Karpas-422 (cell line): ENCODE data around the gene KREMEN2. TPM values are rescaled to one million over a fixed set of nuclear protein-coding genes. Genes with fewer than 3 reads are reported as not detected.

Experiments
- DNase-seq: peaks from one replicate; pipeline ENCODE4 v3.0.0-alpha.2; 2015
- H2AFZ ChIP-seq: fragments of 200-600 bp; sonication (generic); 2 replicates; pipeline ENCODE4 v1.6.1; 2014; ENCODE audit warnings: antibody characterized with exemption, low read length, mixed read lengths
- H3K27ac ChIP-seq: fragments of 200-600 bp; sonication (generic); 2 replicates; pipeline ENCODE4 v1.5.1; 2014; ENCODE audit warnings: mild to moderate bottlenecking, low read length, moderate library complexity
- H3K27me3 ChIP-seq: fragments of 200-600 bp; sonication (generic); 2 replicates; pipeline ENCODE4 v1.6.1; 2014; ENCODE audit warnings: low read length, mixed read lengths
- H3K36me3 ChIP-seq: fragments of 200-600 bp; sonication (generic); 2 replicates; pipeline ENCODE4 v1.6.1; 2014; ENCODE audit warnings: low read length, mixed read lengths; ENCODE audit not compliant: insufficient read depth
- H3K4me1 ChIP-seq: fragments of 200-600 bp; sonication (generic); 2 replicates; pipeline ENCODE4 v1.6.1; 2014; ENCODE audit warnings: mild to moderate bottlenecking, low read length, mixed read lengths
- H3K4me2 ChIP-seq: fragments of 200-600 bp; sonication (generic); 2 replicates; pipeline ENCODE4 v1.6.1; 2014; ENCODE audit warnings: low read length, low read depth, mild to moderate bottlenecking; ENCODE audit not compliant: poor library complexity, severe bottlenecking
- H3K4me3 ChIP-seq: fragments of 200-600 bp; sonication (generic); 2 replicates; pipeline ENCODE4 v1.5.1; 2014; ENCODE audit warnings: mild to moderate bottlenecking, antibody characterized with exemption, low read length, mixed read lengths
- H3K79me2 ChIP-seq: fragments of 200-600 bp; sonication (generic); 2 replicates; pipeline ENCODE4 v1.6.1; 2014; ENCODE audit warnings: mild to moderate bottlenecking, low read length, mixed read lengths
- H3K9ac ChIP-seq: fragments of 200-600 bp; sonication (generic); 2 replicates; pipeline ENCODE4 v1.6.0; 2014; ENCODE audit warnings: low read length
- H3K9me2 ChIP-seq: fragments of 200-600 bp; sonication (generic), shearing (Covaris generic); replicated peaks from 2 replicates; pipeline ENCODE4 v1.6.0; 2014; ENCODE audit warnings: mild to moderate bottlenecking, low read length, moderate library complexity; ENCODE audit not compliant: insufficient read depth
- H3K9me3 ChIP-seq: fragments of 300-700, 200-600 bp; sonication (generic); 2 replicates; pipeline ENCODE4 v1.6.1; 2014; ENCODE audit warnings: low read length, mixed read lengths
- H4K20me1 ChIP-seq: fragments of 200-600 bp; sonication (generic); 2 replicates; pipeline ENCODE4 v1.6.1; 2014; ENCODE audit warnings: mild to moderate bottlenecking, antibody characterized with exemption, low read length, low read depth; ENCODE audit not compliant: insufficient read depth
- total RNA-seq: library from RNA; depleted of rRNA; stranded (reverse); fragments of >200 nt; shearing (Covaris generic); gene quantifications from 2 replicates; pipeline ENCODE4 v1.2.3, GENCODE V29; 2014; ENCODE audit warnings: low replicate concordance

The KREMEN2 gene
- total RNA-seq, 1 experiment from 2014 or later = 3.4 TPM

DNA sequence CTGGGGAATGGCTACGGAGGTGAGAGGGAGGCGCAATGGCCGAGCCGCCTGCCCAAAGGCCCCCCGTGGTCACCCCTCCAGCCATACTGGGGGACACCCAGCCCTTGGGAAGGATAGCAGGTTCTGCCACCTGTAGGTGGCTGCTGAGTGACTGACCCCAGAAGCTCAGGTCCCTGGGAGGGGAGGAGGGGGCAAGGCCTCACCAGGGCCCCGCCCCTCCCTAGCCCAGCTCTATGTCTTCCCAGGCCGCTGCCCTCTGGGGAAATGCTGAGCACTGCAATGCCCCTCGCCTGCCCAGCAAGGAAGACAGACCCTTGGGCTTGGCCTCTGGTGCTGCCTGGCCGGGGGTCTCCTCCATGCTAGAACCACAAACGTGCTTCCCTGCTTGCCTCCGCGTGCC is 37.2 kb downstream of the KREMEN2 start:
- H2AFZ ChIP-seq = no peak overlapping the region
- DNase-seq = no peak
- no peak overlapping the region for H3K4me3 ChIP-seq
- H3K27me3 ChIP-seq = no peaks in the 10 kb centered on the region
- no peak overlapping the region for H3K4me2 ChIP-seq
- no peaks in the 10 kb centered on the region for H3K36me3 ChIP-seq
- no peaks in the 10 kb centered on the region for H3K9me3 ChIP-seq
- no peaks in the 10 kb centered on the region for H4K20me1 ChIP-seq
- no peaks in the 10 kb centered on the region for H3K79me2 ChIP-seq
- H3K4me1 ChIP-seq = peaks cover 3% of the 10 kb centered on the region
- no peak overlapping the region for H3K27ac ChIP-seq
- H3K9ac ChIP-seq = no peak overlapping the region
- no peaks in the 10 kb centered on the region for H3K9me2 ChIP-seq

DNA sequence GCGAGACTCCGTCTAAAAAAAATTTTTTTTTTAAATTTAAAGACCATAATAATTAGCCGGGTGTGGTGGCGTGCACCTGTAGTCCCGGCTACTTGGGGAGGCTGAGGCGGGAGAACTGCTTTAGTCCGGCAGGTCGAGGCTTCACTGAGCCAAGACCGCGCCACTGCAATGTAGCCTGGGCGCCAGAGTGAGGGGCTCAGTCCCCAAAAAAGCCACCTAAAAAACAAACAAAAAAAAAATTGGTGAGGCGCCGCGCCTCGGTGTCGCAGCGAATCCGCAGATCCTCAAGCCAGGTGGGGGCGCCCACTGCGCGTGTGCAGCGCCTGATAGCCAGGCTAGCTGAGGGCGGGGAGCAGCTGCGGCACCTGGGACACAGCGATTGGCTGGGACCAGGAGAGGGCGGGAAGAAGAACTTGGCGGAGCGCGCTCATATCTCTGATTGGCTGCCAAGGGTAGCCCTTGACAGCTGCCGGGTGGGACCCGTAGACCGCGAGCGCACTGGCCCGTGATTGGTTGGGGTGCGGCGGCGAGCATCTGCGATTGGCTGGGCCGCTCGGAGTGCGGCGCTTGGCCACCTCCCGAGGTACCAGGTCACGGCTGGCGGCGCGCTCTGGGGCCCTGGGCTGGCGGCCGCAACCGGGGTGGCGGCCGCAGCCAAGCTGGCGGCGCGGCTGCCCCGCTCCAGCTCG is 39.7 kb downstream of the KREMEN2 start:
- no peak overlapping the region for H3K4me2 ChIP-seq
- H3K9ac ChIP-seq = no peak overlapping the region
- H3K4me1 ChIP-seq = peaks cover 3% of the 10 kb centered on the region
- no peaks in the 10 kb centered on the region for H3K9me3 ChIP-seq
- H3K27me3 ChIP-seq = no peaks in the 10 kb centered on the region
- no peak overlapping the region for H3K27ac ChIP-seq
- no peaks in the 10 kb centered on the region for H3K36me3 ChIP-seq
- H3K9me2 ChIP-seq = no peaks in the 10 kb centered on the region
- peak; percentile 100 for DNase-seq
- H3K79me2 ChIP-seq = no peaks in the 10 kb centered on the region
- no peak overlapping the region for H3K4me3 ChIP-seq
- H2AFZ ChIP-seq = no peak overlapping the region
- H4K20me1 ChIP-seq = no peaks in the 10 kb centered on the region

DNA sequence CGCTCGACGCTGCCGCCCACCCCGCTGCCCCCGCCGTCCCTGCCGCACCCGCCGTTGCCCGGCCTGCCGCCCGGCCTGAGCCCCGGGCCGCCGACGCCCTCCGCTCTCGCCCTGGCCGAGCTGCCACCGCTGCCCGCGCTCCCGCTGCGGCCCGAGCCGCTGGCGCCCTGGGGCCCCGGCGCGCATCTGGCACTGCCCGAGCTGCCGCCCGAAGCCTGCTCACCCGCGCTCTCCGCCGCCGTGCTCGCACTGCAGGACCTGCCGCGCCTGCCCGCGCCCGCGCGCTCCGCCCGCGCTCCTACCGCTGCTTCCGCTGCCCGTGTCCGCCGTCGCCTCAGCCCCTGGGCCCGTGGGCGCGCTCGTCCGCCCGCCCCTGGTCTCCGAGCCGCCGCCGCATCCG is 40.2 kb downstream of the KREMEN2 start:
- Histone ChIP-seq H3K4me2 (no peak overlapping the region), H3K4me1 (peaks cover 3% of the 10 kb centered on the region), H3K36me3 (no peaks in the 10 kb centered on the region), H4K20me1 (no peaks in the 10 kb centered on the region), H2AFZ (no peak overlapping the region), H3K27me3 (no peaks in the 10 kb centered on the region), H3K9me3 (no peaks in the 10 kb centered on the region), H3K27ac (no peak overlapping the region), H3K4me3 (no peak overlapping the region), H3K9ac (no peak overlapping the region), H3K9me2 (no peaks in the 10 kb centered on the region), H3K79me2 (no peaks in the 10 kb centered on the region)
- DNase-seq = no peak

DNA sequence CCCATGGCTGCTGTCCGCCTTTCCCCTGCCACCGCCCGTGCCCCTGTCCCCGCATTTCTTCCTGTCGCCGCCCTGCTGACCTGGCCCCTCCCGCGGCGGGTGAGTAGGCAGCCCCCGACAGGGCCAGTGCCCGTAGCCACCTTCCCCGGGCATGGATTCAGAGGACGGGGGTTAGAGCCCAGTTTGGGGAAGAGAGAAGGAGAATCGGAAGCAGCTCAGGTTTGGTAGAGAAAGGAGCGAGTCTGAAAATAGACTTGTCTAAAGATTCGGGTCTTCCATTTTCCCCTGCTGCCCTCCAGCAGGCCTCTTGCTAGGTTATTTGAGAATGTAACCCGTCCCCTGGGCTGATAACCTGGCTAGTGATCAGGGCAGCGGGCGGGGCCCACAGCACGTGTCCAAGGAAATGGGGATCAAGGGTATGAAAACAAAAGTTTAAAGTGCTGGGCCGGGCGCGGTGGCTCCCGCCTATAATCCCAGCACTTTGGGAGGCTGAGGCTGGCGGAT is 40.8 kb downstream of the KREMEN2 start:
- Histone ChIP-seq H2AFZ (no peak overlapping the region), H4K20me1 (no peaks in the 10 kb centered on the region), H3K27me3 (no peaks in the 10 kb centered on the region), H3K9ac (no peak overlapping the region), H3K27ac (no peak overlapping the region), H3K9me2 (no peaks in the 10 kb centered on the region), H3K79me2 (no peaks in the 10 kb centered on the region), H3K4me3 (0 out of 2 replicates have a peak overlapping the region, but pooled peaks have one; percentile 22), H3K9me3 (no peaks in the 10 kb centered on the region), H3K4me1 (peaks cover 3% of the 10 kb centered on the region), H3K36me3 (no peaks in the 10 kb centered on the region), H3K4me2 (peak overlapping the region; percentile 42)
- DNase-seq = no peak

DNA sequence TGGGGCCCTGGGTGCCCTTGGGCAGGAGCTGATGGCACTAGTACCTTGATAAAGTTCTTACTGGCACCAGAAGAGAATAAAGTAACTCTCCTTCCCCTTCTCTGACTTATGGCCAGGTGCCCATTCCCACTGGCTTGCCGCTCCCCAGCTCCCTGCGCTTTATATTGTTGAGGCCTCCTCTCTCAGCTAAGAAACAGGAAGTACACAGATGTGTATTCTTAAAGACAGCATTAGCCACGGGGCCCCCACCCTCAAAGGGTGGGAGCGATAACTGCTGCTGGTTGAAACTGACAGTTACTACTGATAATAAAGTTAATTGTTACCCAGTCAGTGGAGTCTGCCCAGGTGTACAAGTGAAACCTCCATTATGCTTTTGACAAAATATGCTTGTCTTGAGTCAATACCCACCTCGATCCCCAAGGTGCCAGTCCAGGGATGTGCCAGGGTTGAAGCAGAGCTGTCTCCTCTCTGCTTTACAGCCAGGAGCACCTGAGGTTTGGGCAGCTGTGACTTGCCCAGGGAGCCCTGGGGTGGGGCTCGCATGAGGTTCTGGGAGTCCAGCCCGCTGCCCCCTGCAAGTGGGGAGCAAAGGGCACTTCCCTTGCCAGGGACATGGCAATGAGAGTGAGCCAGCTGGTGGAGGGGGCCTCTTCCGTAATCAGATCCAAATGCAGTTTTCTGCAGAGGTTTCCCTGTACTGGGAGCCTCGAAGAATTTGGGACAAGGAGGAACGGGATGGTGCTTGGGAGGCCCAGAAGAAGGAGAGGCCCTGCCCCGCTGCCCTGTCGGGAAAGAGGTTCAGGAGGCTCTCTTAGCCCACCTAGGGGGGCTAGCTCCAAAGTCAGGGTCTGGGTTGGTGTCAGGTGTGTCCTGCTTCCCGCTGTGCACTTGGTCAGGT is 43.2 kb downstream of the KREMEN2 start:
- Histone ChIP-seq H3K4me2 (no peak overlapping the region), H3K79me2 (no peaks in the 10 kb centered on the region), H3K9ac (no peak overlapping the region), H3K9me2 (no peaks in the 10 kb centered on the region), H3K9me3 (no peaks in the 10 kb centered on the region), H2AFZ (no peak overlapping the region), H4K20me1 (no peaks in the 10 kb centered on the region), H3K27me3 (no peaks in the 10 kb centered on the region), H3K27ac (no peak overlapping the region), H3K36me3 (no peaks in the 10 kb centered on the region), H3K4me3 (no peak overlapping the region), H3K4me1 (peaks cover 3% of the 10 kb centered on the region)
- DNase-seq = no peak

DNA sequence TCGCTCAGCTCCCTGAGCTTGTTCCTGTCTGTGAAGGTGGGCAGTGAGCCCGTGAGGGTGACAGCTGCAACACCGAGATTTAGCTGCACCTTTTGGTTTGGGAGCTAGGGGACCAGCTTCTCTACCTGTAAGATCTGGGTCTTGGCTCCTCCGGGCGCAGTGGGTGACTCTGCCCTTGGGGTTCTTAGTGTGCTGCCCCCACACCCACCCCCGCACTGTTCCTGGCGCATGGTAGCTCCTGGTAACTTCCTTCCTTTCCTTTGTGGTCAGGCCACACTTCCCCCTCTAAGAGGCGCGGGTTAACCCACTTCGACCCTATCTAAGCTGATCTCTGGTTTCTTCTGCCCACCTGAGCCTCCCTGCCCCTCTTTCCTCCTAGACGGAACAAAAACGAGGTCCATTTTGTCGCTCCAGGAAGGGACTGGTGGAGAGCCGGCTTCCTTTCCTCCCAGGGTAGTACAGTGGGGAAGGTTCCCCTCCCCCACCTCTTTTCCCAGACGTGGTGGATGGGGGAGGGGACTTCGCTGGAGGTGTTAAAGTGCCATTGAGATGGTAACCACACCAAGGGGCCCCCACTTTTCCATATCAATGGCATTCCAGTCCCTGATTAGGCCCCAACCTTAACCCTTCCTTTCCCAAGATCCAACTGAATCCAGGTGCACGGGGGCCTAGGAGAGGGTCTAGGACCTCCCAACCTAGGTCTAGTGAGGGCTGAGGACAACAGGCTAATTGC is 44.0 kb downstream of the KREMEN2 start:
- Histone ChIP-seq H3K4me2 (no peak overlapping the region), H3K9me2 (no peaks in the 10 kb centered on the region), H3K27me3 (no peaks in the 10 kb centered on the region), H3K4me1 (peaks cover 3% of the 10 kb centered on the region), H3K9ac (no peak overlapping the region), H3K36me3 (no peaks in the 10 kb centered on the region), H3K27ac (no peak overlapping the region), H3K79me2 (no peaks in the 10 kb centered on the region), H3K4me3 (no peak overlapping the region), H2AFZ (no peak overlapping the region), H3K9me3 (no peaks in the 10 kb centered on the region), H4K20me1 (no peaks in the 10 kb centered on the region)
- no peak for DNase-seq

DNA sequence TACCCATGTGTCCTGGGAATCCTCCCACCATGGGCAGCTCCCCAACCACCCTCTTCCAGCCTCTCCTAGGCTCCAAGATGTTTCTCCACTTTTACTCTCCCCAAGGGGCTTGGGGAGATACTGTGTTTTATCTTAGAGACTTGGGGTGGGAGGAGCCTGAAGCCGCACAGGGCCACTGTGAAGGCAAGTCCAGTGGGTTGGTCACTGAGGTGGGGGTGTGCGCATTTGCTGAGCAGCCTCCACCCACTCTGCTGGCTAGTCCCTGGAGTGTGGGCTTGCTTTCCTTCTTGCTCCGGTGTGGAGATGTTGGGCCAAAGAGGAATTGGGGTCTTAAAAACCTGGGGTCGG is 44.6 kb downstream of the KREMEN2 start:
- Histone ChIP-seq H3K9me3 (no peaks in the 10 kb centered on the region), H3K79me2 (no peaks in the 10 kb centered on the region), H3K27ac (no peak overlapping the region), H3K9ac (no peak overlapping the region), H3K4me3 (no peak overlapping the region), H3K9me2 (no peaks in the 10 kb centered on the region), H3K4me1 (peaks cover 3% of the 10 kb centered on the region), H4K20me1 (no peaks in the 10 kb centered on the region), H3K36me3 (no peaks in the 10 kb centered on the region), H2AFZ (no peak overlapping the region), H3K4me2 (no peak overlapping the region), H3K27me3 (no peaks in the 10 kb centered on the region)
- DNase-seq = no peak
